ENCODE measurements around the gene FGD2.

Gene FGD2

GRCh38 chr6:37019065-37019450 lies 13.6 kb downstream of the FGD2 start:
- DNase-seq = peak; percentile 78

GRCh38 chr6:37020381-37020780 lies 14.9 kb downstream of the FGD2 start:
- peak; percentile 33 for DNase-seq

- DNase-seq = no peak
Observed at GRCh38 chr6:37020812-37021211, 15.4 kb downstream of the FGD2 start.

- DNase-seq = no peak
Observed at GRCh38 chr6:37021356-37022129, 16.1 kb downstream of the FGD2 start.

GRCh38 chr6:37022135-37022863 lies 16.8 kb downstream of the FGD2 start:
- DNase-seq = no peak

- DNase-seq = no peak
Observed at GRCh38 chr6:37024656-37025337, 19.3 kb downstream of the FGD2 start.

GRCh38 chr6:37025621-37026466 lies 20.4 kb downstream of the FGD2 start:
- DNase-seq = no peak

GRCh38 chr6:37027036-37027720 lies 21.7 kb downstream of the FGD2 start:
- DNase-seq = no peak

GRCh38 chr6:37027811-37028469 lies 22.5 kb downstream of the FGD2 start:
- no peak for DNase-seq

GRCh38 chr6:37029249-37029971 lies 24.0 kb downstream of the FGD2 start:
- DNase-seq = peak; percentile 67

- DNase-seq = no peak
Observed at GRCh38 chr6:37030599-37030998, 25.1 kb downstream of the FGD2 start.

- DNase-seq = no peak
Observed at GRCh38 chr6:37032239-37032638, 26.8 kb downstream of the FGD2 start.

- DNase-seq = no peak
Observed at GRCh38 chr6:37033255-37033654, 27.8 kb downstream of the FGD2 start.

- no peak for DNase-seq
Observed at GRCh38 chr6:37033819-37034795, 28.7 kb downstream of the FGD2 start.

GRCh38 chr6:37036146-37036545 lies 30.7 kb downstream of the FGD2 start:
- no peak for DNase-seq

- no peak for DNase-seq
Observed at GRCh38 chr6:37038292-37039198, 33.1 kb downstream of the FGD2 start.

- no peak for DNase-seq
Observed at GRCh38 chr6:37039958-37040357, 34.5 kb downstream of the FGD2 start.

- DNase-seq = no peak
Observed at GRCh38 chr6:37041521-37041920, 36.1 kb downstream of the FGD2 start.

- DNase-seq = no peak
Observed at GRCh38 chr6:37042150-37042549, 36.7 kb downstream of the FGD2 start.

All from NCI-H146 (cell line).